NK-92 (cell line): ENCODE data around the gene GCGR.
"Not testable (repeated sequence)": the region's sequence is repeated elsewhere in the genome, so short reads cannot be mapped to it uniquely, and the experiment has no call there.

ENCODE experiments used
- DNase-seq: peaks from one replicate; lab custom pipeline; 2025; ENCODE audit not compliant: unreplicated experiment; lab: John Stamatoyannopoulos, UW

Gene GCGR

DNA sequence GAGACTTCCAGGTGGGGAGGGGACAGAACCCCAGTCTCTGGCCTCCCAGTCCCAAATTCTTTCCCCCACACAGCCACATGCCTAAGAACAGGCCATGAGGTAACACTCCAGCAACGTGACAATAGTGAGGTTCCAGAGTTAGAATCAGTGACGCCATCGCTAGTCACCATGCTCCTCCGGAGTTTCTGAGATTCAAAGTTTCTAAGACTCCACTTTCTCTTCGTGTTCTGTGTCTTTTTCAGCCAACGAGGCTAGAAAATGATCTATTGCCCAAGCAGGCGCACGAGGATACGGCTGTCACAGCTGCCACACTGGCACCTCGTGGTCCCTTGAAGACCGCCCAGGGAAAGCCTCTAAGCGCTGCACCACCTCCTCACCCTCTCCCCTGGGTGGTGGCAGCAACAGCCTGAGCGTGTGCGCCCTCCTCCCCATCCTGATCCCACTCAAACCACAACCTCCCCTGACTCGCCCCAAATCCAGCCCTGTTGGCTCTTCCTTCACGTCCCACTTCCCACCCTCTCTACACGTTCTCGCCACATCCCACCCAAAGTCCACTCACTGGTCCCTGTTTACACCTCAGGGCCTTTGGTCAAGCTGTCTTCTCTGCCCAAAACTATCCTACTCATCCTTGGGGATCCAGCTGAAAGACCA, 28.1 kb downstream of the GCGR start:
- no peak for DNase-seq

DNA sequence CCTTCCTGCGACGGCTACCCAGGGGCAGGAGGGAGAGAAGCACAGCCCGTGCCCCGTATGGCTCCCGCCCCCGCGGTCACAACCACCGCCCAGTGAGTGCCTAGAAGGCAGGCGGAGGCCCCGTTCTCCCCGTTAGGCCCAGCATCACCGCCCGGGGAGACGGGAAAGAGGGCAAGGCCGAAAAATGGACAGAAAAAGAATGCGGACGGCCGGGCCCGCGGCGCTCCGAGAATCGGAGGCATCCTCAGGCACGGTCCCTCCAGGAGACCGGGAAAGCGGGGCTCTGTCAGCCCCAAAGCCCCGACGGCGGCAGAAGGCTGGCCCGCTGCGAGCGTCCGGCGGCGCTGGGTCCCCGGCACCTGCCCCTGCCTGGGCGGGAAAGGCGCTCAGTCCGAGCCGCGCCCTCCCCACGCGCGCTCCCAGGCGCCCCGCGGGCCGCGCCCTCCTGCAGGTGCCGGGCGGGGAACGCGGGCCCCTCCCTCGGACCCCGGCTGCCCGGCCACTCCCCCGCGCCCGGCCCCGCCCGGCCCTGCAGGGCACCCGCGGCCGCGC, 28.7 kb downstream of the GCGR start:
- no peak for DNase-seq

DNA sequence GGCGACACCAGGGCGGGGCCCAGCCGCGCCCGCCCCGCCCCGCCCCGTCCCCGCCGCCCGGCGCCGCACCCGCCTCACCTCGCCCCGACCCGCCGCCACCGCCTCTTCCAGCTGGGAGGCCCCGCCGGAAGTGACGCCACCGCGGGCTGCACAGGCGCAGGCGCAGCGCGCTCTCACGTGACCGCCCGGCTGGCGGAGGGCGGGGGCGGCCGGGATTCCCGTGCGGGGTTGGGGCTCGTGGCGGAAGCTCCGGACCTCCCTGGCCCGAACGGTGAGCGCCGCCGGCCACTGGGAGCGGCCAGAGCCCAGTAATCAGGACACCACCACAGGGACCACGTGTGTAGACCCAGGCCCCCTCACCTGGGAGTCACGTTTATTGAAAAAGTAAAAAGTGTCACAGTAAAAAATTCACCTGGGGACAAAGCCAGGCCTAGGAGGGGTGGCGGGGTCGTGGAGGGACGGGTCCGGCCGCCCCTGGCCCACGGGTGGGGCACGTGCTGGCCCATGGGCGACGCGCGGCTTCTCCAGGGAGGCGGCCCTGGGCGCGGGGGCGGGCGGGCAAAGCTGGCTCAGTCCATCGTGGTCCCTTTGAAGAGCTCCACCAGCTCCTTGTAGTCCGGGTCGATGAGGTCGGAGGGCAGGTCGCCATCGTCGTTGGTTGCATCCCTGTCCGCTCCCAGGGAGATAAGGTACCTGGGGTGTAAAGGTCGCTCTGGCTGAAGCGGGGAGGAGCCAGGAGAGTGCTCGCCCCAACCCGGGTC, 29.4 kb downstream of the GCGR start, which contains the start of gene MCRIP1:
MCRIP1 (minus strand) TSS at position 132 of the 761 bp plus-strand sequence. CDS start 8,785 bp downstream, outside the sequence.
- peak; percentile 52 for DNase-seq

DNA sequence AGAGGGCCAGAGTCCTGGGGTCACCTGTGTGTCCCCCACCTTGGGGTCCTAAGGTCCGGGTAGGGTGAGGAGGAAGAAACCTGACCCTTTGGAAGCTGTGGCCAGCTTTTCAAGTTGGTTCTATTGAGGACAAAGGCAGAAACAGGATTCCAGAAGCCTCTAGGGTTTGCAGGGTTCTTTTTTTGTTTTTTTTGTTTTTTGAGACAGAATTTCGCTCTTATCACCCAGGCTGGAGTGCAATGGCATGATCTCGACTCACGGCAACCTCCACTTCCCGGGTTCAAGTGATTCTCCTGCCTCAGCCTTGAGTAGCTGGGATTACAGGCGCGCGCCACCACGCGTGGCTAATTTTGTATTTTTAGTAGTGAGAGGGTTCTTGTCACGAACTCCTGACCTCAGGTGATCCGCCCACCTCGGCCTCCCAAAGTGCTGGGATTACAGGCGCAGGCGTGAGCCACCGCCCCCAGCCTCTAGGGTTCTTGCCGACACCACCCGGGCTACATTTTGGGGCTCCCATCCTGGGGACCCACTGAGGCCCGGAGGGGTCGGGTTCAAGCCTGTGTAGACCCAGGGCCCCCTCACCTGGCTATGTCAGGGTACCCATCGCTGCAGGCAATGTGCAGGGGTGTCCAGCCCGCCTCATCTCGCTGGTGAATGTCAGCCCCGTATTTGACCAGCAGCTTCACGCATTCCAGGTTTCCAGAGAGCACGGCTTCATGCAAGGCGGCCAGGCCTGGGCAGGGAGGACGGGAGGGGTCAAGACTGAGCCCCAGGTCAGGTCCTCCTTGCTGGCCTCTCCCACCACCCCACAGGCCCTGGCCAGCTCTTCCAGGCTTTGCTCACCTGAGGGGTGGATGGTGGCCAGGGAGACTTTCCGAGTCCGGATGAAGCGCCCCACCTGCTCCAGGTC, 30.2 kb downstream of the GCGR start:
- DNase-seq: no peak

DNA sequence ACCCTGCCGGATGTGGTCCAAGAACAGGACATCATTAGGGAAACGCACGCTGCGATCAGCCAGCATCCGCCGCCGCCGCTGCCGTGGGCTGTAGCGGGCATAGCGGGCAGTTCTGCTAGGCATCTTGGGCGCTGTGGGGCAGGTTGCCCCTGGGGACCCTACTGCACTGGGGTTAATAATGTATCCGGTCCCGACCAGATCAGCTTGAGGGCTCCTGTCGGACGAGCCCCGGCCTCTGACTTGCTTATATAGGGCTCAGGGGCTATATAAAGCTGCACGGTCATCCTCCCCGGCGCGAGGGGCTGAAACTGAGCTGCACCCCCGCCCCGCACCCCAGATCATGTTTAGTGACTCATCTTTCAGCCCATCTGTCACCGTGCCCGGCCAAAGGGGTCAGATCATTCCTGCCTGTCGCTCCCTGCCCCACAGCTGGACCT, 30.9 kb downstream of the GCGR start, which contains the start of gene PPP1R27:
PPP1R27 (minus strand) TSS at position 220 of the 437 bp plus-strand sequence; CDS start at position 123, 97 bp downstream.
- DNase-seq: no peak

DNA sequence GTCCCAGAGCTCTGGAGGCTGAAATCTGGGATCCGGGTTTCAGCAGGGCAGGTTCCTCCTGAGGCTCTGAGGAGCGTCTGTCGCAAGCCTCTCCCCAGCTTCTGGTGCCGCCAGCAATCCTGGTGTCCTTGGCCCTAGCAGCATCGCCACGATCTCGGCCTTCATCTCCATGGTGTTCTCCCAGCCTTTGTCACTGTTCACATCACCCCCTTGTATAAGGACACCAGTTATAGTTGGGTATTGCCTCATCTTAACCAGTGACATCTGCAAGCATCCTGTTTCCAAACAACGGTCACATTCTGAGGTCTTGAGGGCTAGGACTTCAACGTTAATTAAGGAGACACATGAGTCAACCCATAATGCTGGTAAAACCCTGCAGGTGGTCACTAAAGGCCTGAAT, 33.7 kb downstream of the GCGR start:
- DNase-seq: no peak

DNA sequence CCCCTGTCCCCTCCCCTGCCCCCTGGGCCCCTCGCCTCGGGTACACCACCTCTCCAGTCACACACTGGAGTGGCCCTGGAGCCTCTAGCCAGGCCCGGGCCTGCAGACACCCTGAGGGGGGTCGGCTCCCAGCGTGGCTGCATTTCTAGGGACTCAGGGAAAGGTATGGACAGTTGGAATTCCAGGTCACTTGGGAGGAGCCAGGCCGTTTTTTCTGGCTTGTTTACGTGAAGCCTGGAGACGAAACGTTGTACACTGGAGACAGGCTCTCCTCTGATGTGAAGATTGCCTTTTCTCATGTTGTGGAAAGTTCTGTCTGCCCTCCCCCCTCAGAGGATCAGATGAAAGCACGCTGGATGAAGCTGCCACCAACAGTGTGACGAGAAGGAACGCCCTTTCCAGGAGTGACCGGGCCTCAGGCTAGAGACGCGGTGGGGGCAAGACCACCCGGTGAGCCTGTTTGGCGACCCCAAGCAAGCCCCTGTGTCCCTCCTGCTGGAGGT, 34.9 kb downstream of the GCGR start:
- DNase-seq: no peak

DNA sequence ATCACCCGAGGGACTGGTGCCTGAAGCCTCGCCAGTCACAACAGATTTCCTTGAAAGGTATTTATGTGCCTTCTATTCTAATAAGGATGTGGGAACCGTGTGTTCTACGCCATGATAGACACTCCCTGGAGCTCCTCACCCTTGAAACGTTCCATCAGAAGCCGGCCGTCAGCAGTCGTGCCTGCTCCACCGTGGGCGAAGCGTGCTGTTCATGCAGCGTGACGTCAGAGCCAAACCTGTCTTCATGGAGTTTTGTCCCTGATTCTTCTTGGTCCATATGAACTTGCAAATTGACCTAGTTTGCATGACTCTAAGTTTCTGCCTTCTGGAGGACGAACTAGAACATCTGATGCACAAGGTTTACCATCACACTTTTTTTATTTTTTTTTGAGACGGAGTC, 35.4 kb downstream of the GCGR start:
- no peak for DNase-seq

DNA sequence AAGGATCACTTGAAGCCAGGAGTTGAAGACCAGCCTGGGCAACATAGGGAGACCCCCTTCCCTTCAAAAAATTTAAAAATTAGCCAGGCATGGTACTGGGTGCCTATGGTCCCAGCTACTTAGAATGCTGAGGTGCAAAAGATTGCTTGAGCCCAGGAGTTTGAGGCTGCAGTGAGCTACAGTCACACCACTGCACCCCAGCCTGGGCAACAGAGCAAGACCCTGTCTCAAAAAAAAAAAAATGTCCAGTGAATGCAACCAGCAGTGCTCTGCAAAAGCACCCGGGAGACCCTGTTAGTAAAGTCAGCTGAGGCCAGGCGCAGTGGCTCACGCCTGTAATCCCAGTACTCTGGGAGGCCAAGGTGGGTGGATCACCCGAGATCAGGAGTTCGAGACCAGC, 36.1 kb downstream of the GCGR start:
- DNase-seq: not testable (repeated sequence)

DNA sequence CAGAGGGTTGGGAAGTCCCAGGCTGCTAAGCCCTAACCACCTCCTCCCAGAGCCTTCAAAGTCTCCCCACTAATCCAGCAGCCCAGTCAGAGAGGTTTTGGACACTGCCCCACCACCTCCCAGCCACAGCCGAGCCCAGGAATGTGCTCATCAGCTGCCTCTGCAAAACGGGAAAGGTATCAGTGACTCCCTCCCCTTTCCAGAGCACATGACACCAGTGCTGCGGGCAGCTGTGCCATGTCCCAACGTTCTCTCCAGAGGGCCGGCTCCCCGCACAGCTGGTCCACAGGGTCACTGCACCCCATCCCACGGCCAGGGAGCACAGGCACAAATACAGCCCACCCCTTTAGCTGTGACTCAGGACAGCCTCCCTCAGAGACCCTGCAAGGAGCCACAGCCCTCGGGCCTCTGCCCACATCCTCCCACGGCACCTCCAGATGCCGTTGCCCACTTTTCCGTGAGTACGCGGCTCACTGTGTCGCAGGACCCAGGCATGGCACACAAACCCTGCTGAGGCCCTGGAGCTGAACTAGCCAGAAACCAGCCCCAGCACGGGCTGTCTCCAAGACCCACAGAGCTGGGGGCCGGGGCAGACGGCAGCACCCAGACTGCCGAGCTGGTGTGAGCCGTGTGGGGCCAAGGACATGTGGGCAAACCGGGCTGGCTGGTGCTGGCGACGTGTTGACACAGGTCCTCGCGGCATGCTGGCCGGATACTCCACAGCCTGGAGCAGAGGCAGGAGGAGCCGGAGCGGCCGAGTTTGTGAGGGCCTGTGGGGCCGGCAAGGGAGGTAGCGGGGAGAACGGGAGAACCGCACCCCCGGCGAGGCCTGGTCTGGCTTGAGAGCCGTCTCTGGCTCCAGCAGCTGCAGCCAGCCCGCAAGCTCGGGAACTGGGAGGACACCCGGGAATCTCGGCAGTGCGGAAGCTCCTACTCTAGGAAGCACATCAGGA, 37.2 kb downstream of the GCGR start:
- no peak for DNase-seq

DNA sequence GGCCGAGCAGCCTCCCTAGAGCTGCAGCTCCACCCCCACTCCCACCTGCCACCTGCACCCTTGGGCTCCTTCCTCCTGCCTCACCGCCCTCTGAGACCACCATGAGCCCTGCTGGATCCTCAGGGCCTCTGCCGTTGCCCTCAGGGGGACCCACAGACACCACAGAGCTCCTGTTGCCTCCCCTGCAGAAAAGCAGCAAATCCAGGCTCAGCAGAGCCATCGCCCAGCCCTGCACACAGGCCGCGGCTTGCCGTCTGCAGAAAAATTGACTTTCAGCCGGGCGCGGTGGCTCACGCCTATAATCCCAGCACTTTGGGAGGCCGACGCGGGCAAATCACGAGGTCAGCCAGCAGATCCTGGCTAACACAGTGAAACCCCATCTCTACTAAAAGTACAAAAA, 37.9 kb downstream of the GCGR start:
- no peak for DNase-seq

DNA sequence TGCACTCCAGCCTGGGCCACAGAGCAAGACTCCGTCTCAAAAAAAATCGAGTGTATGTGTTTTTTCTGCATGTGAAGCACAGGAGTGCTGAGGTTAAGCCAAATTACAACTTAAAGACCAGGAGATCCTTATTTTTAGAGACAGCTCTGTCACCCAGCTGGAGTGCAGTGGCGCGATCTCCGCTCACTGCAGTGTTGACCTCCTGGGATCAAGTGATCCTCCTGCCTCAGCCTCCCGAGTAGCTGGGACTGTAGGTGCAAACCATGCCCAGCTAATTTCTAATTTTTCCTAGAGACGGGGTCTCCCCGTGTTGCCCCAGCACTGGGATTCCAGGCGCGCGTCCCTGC, 38.4 kb downstream of the GCGR start:
- no peak for DNase-seq

DNA sequence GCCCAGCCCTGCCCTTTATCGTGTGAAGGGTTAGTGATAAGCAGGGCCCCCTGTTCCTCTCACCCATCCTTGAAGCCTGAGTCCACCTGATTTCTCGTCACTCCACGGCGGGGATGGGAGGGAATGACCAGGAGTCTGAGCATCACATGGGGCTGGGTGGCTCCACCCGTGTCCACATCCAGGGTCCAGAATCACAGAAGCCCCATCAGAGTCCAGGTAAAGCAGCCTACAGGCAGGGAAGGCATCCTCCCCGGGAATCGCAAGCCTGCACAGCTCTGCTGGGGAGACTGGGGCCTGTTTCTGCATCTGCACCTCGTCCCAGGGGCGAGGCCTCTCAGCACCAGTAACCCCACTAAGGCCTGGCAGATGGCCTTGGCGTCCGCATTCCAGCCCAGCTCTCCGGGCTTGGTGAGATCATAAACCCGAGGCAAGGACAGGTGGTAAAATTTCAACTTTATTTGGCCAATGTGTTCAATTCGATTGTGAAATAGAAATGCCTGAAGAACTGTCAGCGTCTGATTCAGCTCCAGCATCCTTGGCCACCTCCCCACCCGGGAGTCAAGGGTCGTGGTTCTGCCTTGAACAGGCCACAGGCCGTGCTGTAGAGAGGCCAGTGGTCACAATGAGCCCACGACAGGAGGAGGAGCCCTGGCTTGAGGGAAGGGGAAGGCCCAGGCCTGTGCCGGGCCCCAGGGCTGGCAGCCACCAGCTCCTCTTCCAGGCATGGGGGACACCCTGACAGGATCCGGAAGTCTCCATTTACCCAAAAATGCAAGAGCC, 39.0 kb downstream of the GCGR start:
- DNase-seq: no peak

DNA sequence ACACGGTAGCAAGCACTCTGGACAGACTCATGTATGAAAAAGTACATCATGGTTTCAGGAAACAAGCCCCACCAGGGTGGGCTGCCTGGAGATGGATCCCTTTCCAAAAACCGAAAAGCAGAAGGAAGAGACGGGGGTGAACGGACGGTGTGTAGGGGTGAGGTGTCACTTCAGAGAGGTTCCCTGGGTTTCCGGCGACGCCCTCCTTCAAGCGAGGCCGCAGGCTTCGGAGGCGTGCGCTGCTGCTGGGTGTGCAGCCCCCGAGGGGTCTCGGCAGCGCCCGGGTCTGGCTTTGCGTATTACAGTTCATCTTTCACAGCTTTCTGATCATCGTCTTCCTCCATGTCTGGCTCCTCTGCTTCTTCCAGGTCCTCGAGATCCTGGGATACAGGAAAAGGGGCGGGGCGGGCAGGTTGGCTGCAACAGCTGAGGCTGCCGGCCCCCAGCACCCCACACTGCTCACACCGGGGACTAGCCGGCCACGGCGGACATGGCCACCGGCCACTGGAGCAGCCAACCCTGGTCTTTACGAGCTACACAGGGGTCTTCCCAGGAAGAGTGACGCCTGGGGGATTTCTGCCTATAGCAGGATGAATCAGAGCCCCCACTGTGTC, 39.9 kb downstream of the GCGR start:
- DNase-seq: no peak

DNA sequence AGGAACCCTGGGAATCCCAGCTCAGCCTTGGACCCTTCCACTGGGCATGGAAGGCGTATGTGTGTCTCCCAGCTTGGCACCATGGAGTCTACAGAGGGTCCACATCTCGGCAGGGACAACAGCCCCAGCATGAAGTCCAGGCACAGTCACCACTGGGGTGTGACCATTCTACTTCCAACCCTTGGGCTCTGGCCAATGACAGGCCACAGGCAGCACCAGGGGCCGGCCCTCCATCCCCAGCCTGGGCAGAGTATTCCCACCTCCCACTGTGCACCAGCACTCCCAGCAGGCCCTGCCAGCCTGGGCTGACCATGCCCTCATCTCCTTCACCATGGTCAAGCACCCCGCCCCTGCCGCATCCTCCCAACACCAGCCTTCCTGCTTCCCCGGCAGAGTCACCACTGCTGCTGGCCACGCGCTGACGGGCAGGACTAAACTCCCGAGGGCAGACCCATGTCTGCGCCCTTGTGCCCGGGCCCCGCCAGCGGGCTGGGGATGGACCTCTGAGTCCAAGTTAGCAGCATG, 40.4 kb downstream of the GCGR start:
- DNase-seq: no peak

DNA sequence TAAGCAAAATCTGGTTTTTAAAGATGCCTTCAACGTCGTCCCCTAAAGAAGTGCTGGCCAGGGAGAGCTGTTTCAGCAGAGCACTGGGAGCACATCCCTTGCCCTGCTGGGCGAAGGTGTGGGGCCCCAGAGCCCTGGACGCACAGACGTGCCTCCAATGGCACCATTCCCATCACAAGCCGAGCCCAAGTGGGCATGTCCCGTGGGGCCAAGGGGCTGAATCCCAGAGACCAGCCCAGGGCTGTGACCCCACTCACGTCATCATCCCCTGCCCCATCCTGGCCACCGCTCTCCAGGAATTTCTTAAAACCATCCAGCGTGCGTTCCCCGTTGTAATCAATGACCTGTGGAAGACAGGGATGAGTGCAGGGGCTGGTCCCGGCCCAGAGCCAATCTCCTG, 40.9 kb downstream of the GCGR start:
- DNase-seq: no peak

DNA sequence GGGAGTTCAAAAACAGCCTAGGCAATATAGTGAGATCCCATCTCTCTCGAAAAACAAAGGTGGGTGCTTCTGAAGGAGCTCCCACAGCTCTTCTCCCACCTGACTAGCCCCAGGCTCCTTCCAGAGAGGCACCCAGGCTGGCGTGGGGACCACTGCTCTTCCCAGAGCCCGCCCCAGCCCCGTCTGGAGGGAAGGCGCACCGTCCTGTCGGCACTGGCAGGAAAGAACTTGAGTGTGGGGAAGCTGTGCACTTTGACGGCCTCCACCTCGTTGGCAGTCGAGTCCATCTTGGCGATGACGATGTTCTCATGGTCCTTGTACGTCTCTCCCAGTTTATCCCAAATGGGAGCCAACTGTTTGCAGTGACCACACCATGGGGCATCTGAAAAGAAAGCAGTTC, 41.4 kb downstream of the GCGR start:
- no peak for DNase-seq
